HPDE6-E6E7 (cell line): ENCODE results near the gene AASDH.
A peak's percentile ranks its signal among the peaks of the same experiment; 100 is the strongest.

ENCODE experiments used
- DNase-seq: peaks from one replicate; pipeline ENCODE4 v3.0.0; 2011; ENCODE audit warnings: missing footprints; ENCODE audit errors: extremely low spot score

The AASDH gene

GRCh38 chr4:56387023-56388001 lies at the start of gene AASDH:
Gene AASDH (minus strand): TSS chr4:56387491. CDS start chr4:56384299, 3,192 bp downstream.
- peak; percentile 89 for DNase-seq

GRCh38 chr4:56435140-56435926 lies 48.0 kb upstream of the AASDH start, which contains the start of gene PPAT:
Gene PPAT (minus strand): TSS chr4:56435615. CDS start chr4:56435477, 138 bp downstream.
- peak; percentile 95 for DNase-seq

- peak; percentile 35 for DNase-seq
Measured at GRCh38 chr4:56434599-56435139, 47.4 kb upstream of the AASDH start.

GRCh38 chr4:56433280-56433679 lies 46.0 kb upstream of the AASDH start:
- no peak for DNase-seq

GRCh38 chr4:56430203-56430602 lies 42.9 kb upstream of the AASDH start:
- no peak for DNase-seq

- DNase-seq: no peak
Measured at GRCh38 chr4:56427179-56427578, 39.9 kb upstream of the AASDH start.

GRCh38 chr4:56426273-56426672 lies 39.0 kb upstream of the AASDH start:
- DNase-seq: no peak

GRCh38 chr4:56425518-56425917 lies 38.2 kb upstream of the AASDH start:
- no peak for DNase-seq

GRCh38 chr4:56424697-56425514 lies 37.6 kb upstream of the AASDH start:
- DNase-seq: no peak

- no peak for DNase-seq
Measured at GRCh38 chr4:56424176-56424575, 36.9 kb upstream of the AASDH start.

- DNase-seq: no peak
Measured at GRCh38 chr4:56417396-56417795, 30.1 kb upstream of the AASDH start.

GRCh38 chr4:56416349-56416748 lies 29.1 kb upstream of the AASDH start:
- DNase-seq: no peak

- no peak for DNase-seq
Measured at GRCh38 chr4:56414135-56414670, 26.9 kb upstream of the AASDH start.

GRCh38 chr4:56410247-56411062 lies 23.2 kb upstream of the AASDH start:
- peak; percentile 74 for DNase-seq

GRCh38 chr4:56409511-56410090 lies 22.3 kb upstream of the AASDH start:
- DNase-seq: no peak

GRCh38 chr4:56408978-56409377 lies 21.7 kb upstream of the AASDH start:
- DNase-seq: no peak

GRCh38 chr4:56406151-56406550 lies 18.9 kb upstream of the AASDH start:
- no peak for DNase-seq

GRCh38 chr4:56405016-56405415 lies 17.7 kb upstream of the AASDH start:
- DNase-seq: no peak

GRCh38 chr4:56400560-56400959 lies 13.3 kb upstream of the AASDH start:
- DNase-seq: no peak

GRCh38 chr4:56391270-56391669 lies 4.0 kb upstream of the AASDH start:
- no peak for DNase-seq
